HG03460 (cell line): ENCODE results near the gene PLCB4.

Source experiments
- ATAC-seq: cut with Tn5 transposase; IDR thresholded peaks from one replicate; pipeline ENCODE4 v1.9.1; 2021; ENCODE audit not compliant: unreplicated experiment

Gene PLCB4

GRCh38 chr20:9256393-9256792, 187.5 kb downstream of the PLCB4 start:
- ATAC-seq, result no peak

GRCh38 chr20:9258901-9259300, 190.0 kb downstream of the PLCB4 start:
- ATAC-seq, result no peak

- no peak for ATAC-seq
Measured at GRCh38 chr20:9260027-9260426, 191.1 kb downstream of the PLCB4 start.

GRCh38 chr20:9261781-9262180, 192.9 kb downstream of the PLCB4 start:
- no peak for ATAC-seq

- no peak for ATAC-seq
Measured at GRCh38 chr20:9262653-9263194, 193.8 kb downstream of the PLCB4 start.

- no peak for ATAC-seq
Measured at GRCh38 chr20:9269280-9269971, 200.5 kb downstream of the PLCB4 start.

GRCh38 chr20:9270831-9271230, 201.9 kb downstream of the PLCB4 start:
- ATAC-seq, result no peak

- ATAC-seq, result no peak
Measured at GRCh38 chr20:9276966-9277468, 208.1 kb downstream of the PLCB4 start.

- no peak for ATAC-seq
Measured at GRCh38 chr20:9279918-9280401, 211.1 kb downstream of the PLCB4 start.

- ATAC-seq, result no peak
Measured at GRCh38 chr20:9280666-9281065, 211.8 kb downstream of the PLCB4 start.

- no peak for ATAC-seq
Measured at GRCh38 chr20:9281803-9282202, 212.9 kb downstream of the PLCB4 start.

GRCh38 chr20:9285617-9286016, 216.7 kb downstream of the PLCB4 start:
- ATAC-seq, result no peak

GRCh38 chr20:9286501-9287461, 217.9 kb downstream of the PLCB4 start:
- ATAC-seq, result no peak

GRCh38 chr20:9287826-9288225, 218.9 kb downstream of the PLCB4 start:
- no peak for ATAC-seq

- ATAC-seq, result no peak
Measured at GRCh38 chr20:9290331-9290730, 221.4 kb downstream of the PLCB4 start.

GRCh38 chr20:9293145-9293544, 224.3 kb downstream of the PLCB4 start:
- no peak for ATAC-seq

- no peak for ATAC-seq
Measured at GRCh38 chr20:9294041-9294440, 225.2 kb downstream of the PLCB4 start.

GRCh38 chr20:9298906-9299305, 230.0 kb downstream of the PLCB4 start:
- no peak for ATAC-seq

GRCh38 chr20:9300080-9300479, 231.2 kb downstream of the PLCB4 start:
- no peak for ATAC-seq

- ATAC-seq, result no peak
Measured at GRCh38 chr20:9300534-9300933, 231.6 kb downstream of the PLCB4 start.
